NCI-H146 (cell line): ENCODE data around the gene ZNF578.
"Not testable (repeated sequence)": the region's sequence is repeated elsewhere in the genome, so short reads cannot be mapped to it uniquely, and the experiment has no call there.

Experiments
- DNase-seq: peaks from one replicate; lab custom pipeline; 2025; lab: John Stamatoyannopoulos, UW

Gene ZNF578

GRCh38 chr19:52516191-52516590, 62.8 kb downstream of the ZNF578 start:
- no peak for DNase-seq

GRCh38 chr19:52518646-52519045, 65.3 kb downstream of the ZNF578 start:
- DNase-seq = no peak

GRCh38 chr19:52519175-52519574, 65.8 kb downstream of the ZNF578 start:
- not testable (repeated sequence) for DNase-seq

- DNase-seq = no peak
Measured at GRCh38 chr19:52520013-52520412, 66.7 kb downstream of the ZNF578 start.

- no peak for DNase-seq
Measured at GRCh38 chr19:52522551-52522950, 69.2 kb downstream of the ZNF578 start.

GRCh38 chr19:52524086-52524485, 70.7 kb downstream of the ZNF578 start:
- DNase-seq = no peak

- DNase-seq = peak; percentile 96
Measured at GRCh38 chr19:52527134-52527955, 74.0 kb downstream of the ZNF578 start, which contains the start of gene ZNF808. Gene ZNF808, plus strand, starts transcription at chr19:52527668. Its CDS starts 15,617 bp downstream, at chr19:52543285.

- DNase-seq = peak; percentile 55
Measured at GRCh38 chr19:52527956-52528351, 74.6 kb downstream of the ZNF578 start.

- no peak for DNase-seq
Measured at GRCh38 chr19:52532480-52532879, 79.1 kb downstream of the ZNF578 start.

- no peak for DNase-seq
Measured at GRCh38 chr19:52533901-52534300, 80.5 kb downstream of the ZNF578 start.

- DNase-seq = not testable (repeated sequence)
Measured at GRCh38 chr19:52535385-52535770, 82.0 kb downstream of the ZNF578 start.

- DNase-seq = no peak
Measured at GRCh38 chr19:52535771-52536447, 82.6 kb downstream of the ZNF578 start.

- no peak for DNase-seq
Measured at GRCh38 chr19:52536448-52536800, 83.1 kb downstream of the ZNF578 start.

- DNase-seq = not testable (repeated sequence)
Measured at GRCh38 chr19:52538815-52539214, 85.5 kb downstream of the ZNF578 start.

GRCh38 chr19:52541176-52541575, 87.8 kb downstream of the ZNF578 start:
- DNase-seq = not testable (repeated sequence)

- no peak for DNase-seq
Measured at GRCh38 chr19:52541608-52542007, 88.3 kb downstream of the ZNF578 start.

- DNase-seq = not testable (repeated sequence)
Measured at GRCh38 chr19:52542541-52542940, 89.2 kb downstream of the ZNF578 start.

- no peak for DNase-seq
Measured at GRCh38 chr19:52542984-52543664, 89.8 kb downstream of the ZNF578 start.

- no peak for DNase-seq
Measured at GRCh38 chr19:52554216-52554971, 101.0 kb downstream of the ZNF578 start.

GRCh38 chr19:52557231-52557995, 104.1 kb downstream of the ZNF578 start:
- DNase-seq = no peak
